ENCODE results near the gene IQCB1.
"Not testable (repeated sequence)": the region's sequence is repeated elsewhere in the genome, so short reads cannot be mapped to it uniquely, and the experiment has no call there.

The IQCB1 gene

DNA sequence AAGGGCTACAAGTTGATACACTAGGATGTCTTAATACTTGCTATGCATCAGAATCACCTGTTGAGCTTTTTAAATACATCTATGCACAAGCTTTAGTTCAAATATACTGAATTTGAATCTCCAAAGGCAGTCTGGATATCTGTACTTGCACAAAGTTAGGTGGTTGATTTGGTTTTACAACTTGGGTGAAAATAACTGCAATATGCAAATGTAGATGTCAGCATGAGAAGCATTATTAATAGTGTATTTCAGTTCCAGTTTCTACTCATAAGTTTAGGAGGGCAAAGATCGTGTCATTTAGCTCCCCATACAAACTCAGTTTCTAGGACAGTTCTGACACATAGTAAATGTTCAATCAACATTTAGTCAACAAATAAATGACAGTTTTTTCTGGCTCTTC lies 25.6 kb downstream of the IQCB1 start:
- DNase-seq (ENCODE audit: low read depth in 2 of 2): no peak

DNA sequence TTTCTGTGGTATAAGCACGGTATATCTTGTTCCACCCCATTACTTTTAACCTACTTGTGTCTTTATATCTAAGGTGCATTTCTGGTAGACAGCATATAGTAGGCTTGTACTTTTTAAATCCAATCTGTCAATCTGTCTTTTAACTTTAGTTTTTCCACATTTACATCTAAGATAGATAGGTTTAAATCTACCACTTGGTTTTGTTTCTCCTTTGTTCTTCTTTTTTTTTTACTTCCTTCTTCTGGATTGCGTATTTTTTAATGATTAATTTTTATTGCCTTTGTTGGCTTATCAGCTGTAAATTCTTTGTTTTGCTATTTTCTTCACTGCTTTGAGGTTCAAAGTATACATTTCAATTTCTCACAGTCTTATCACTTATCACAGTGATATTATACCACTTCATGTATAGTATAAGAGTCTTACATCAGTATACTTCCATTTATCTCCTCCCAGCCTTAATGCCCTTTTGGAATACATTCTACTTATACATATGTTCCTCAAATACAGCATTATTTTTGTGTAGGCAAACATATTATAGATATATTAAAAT lies 31.0 kb downstream of the IQCB1 start:
- no peak for DNase-seq (ENCODE audit: low read depth in 2 of 2)

DNA sequence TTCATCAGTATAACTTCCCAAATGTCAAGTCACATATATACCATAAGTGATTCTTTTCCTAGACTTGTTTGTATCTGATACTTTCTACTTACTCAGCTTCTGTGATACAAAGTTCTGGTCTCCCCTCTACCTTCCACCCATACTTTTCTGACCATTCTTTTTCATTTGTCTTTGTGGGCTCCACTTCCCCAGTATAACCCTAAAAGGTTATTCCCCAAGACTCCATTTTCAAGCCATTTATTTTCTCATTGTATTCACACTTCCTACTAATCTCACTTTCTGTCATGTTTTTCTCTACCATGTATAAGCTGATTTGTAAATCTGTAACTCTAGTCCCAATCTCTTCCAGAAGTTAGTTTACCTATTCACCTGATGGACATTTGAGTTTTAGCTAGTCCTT lies 34.0 kb downstream of the IQCB1 start:
- no peak for DNase-seq (ENCODE audit: low read depth in 2 of 2)

DNA sequence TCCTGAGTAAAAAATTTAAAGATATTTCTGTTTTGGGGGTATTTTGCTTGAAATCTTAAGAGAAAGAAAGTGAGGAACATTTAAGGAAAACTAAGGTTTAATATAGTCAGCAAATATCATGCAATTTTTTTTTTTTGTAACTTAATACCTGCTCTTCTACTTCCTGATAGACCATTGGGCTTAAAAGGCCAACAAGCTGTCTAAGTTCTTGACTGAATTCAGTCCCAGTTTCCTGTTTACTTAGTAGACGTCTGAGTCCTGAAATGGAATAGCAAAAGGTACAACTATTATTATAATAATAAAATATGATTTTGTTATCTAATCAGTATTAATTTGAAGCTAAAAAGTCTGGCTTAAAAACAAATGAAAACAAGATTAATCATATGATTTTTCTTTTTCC lies 37.9 kb downstream of the IQCB1 start:
- DNase-seq (ENCODE audit: low read depth in 2 of 2): no peak

DNA sequence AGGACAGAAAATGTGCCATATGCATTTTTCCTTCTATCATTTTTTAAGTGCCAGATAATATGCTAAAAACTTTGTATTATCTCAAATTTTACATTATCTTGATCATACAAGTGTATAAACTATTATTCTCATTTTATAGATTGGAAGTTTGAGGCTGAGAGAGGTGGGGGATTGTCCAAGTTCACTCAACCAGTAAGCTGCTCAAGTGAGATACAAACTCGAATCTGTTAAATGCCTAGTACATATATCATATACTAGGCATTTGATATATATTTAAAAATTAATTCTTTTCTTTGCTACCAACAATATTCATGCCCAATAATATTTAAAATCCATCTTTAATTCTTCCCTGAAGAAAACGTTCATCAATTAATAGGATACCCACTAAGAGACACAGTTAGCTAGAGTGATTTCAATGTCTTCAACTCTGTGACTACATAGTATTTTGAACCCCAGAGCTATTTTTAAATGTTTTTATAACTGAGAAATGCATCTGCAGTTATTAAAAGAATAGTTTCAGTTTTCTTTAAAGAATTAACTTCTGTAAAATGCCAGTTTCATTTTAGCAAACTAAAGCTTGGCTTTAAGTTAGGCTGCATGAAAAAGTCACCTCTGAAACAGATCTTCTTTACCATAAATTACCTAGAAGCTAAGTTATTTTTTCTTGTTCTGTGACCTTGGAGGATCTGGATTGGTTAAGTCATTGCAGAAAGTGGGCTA lies 40.4 kb downstream of the IQCB1 start:
- DNase-seq (ENCODE audit: low read depth in 2 of 2): no peak

DNA sequence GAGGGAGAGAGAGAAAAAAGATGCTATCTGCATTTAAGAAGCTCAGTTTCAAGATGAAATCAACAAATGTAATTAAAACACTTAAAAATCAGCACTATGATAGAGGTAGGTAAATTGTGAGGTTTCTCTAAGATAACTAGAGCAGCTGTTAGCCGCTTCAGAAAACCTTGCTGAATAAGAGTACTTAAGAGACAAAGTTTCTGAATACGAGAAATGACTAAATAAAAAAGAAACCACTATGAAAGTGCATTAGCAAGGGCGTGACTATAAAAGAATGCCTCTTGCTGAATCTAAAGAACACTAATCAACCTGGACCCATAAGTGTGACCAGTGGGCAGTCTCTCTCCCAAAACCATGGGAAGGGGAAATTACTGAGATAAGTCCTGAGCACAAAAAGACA lies 41.8 kb downstream of the IQCB1 start:
- no peak for DNase-seq (ENCODE audit: low read depth in 2 of 2)

DNA sequence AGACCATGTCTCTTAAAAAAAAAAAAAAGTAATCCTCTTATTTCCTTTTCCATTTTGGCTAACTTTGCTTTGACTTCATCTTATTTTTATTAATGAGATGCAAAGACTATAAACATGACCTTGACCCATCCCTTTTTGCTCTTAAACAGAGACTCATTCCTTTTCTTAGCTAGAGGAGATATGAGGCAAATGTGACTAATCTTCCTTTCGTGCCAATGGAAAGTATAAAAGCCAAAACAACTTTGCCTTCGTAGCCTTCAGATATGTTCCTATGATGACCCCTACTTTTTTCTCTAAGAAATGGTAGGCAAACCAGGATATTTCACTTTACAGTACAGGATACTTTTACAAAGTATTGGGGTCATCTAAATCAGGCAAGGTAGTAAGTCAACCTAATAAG lies 48.4 kb downstream of the IQCB1 start:
- DNase-seq (ENCODE audit: low read depth in 2 of 2): no peak

DNA sequence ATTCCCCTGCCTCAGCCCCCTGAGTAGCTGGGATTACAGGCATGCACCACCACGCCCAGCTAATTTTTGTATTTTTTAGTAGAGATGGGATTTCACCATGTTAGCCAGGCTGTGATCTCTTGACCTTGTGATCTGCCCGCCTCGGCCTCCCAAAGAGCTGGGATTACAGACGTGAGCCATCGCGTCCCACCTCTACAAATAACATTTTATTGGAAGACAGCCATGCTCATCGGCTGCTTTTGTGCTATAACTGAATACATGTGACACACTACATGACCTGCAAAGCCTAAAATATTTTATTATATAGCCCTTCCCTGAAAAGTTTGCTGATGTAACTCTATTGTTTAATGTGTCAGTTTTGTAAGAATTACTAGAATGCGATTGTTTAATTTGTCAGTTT lies 52.1 kb downstream of the IQCB1 start:
- not testable (repeated sequence) for DNase-seq (ENCODE audit: low read depth in 2 of 2)

DNA sequence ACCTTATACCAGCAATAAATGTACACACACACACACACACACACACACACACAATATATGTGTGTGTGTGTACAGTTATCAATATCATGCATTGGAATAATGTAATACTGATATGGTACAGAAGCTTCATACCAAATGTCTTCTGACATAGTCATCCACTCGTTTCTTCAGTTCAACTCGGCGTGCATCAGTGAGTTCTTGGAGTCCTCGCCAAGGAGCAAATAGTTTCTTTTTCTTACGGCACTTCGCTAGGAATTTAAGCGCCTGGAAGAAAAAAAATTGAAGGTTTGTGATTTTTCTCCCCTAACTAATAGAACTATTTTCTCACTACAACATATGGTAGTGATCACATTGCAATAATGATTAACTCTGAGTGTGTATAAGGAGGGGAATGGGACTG lies 53.2 kb downstream of the IQCB1 start:
- DNase-seq (ENCODE audit: low read depth in 2 of 2): no peak

DNA sequence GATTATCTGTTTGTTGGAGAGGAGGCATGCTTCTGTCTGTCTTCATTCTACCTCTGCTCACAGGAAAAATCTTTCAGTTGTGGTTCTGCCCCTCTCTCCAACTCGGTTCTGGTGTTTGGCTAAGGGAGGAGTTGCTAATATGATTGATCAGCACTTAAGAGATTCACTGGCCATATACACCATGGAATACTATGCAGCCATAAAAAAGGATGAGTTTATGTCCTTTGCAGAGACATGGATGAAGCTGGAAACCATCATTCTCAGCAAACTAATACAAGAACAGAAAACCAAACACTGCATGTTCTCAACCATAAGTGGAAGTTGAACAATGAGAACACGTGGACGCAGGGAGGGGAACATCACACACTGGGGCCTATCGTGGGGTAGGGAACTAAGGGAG lies 59.8 kb downstream of the IQCB1 start:
- not testable (repeated sequence) for DNase-seq (ENCODE audit: low read depth in 2 of 2)

DNA sequence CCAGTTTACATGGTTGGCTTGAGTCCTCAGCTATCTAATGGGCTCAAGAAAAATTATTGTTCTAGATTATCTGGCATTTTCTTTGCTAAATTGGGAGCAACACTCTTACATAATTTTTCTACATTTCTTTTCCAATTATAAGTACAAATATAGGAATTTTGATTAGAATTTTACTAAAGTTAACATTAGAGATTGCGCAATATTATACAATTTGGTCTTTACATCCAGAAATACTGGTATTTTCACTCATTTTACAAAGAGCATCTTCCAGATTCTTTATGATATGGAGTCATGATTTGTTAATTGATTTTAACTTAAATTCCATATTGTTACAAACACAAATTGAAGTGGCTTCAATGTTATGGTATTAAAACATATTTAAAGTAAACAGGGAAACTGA lies 65.6 kb downstream of the IQCB1 start:
- no peak for DNase-seq (ENCODE audit: low read depth in 2 of 2)

DNA sequence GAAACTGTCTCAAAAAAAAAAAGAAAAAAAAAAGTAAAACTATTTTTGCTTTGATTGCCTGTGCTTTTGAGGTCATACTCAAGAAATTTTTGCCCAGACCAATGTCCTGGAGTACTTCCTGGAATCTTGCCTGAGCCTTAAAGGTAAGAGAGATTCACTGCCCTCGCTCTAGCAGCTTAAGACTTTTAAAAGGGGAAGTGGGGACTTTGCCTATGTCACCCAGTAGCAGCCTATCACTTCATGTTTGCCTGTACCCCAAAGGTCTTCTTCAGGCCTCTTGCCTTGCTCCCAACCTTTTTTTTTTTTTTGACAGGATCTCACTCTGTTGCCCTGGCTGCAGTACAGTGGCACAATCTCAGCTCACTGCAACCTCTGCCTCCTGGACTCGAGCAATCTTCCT lies 66.4 kb downstream of the IQCB1 start:
- no peak for DNase-seq (ENCODE audit: low read depth in 2 of 2)

DNA sequence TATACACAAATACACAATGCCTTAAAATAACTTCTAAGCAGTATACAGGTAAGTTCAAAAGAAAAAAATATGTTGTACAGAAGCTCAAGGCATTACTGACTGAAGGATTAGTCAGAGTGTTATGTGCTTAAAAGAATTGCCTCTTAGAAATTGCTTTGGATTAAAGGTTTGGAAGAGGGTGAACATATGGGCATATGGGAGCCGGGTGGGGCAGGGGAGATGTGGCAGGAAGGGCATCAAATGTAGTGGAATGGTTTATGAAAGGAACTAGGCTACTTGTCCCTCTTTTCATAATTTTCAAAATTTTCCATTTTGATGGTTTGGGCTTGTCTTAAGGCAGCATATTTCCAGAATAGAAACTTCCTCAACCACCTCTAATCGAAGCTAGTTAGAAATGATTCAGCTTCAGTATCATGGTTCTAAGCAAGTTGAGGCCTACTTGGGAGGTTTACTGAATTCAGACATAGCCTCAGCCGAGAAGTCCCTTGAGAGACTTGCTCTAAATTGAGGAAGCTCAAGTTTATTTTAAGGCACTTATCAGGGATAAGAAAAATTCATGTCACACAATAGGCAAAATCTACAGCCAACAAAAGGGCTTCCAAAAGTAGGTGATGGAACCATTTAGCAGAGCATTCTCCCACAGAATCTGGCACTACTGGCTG lies 75.2 kb downstream of the IQCB1 start:
- no peak for DNase-seq (ENCODE audit: low read depth in 2 of 2)

DNA sequence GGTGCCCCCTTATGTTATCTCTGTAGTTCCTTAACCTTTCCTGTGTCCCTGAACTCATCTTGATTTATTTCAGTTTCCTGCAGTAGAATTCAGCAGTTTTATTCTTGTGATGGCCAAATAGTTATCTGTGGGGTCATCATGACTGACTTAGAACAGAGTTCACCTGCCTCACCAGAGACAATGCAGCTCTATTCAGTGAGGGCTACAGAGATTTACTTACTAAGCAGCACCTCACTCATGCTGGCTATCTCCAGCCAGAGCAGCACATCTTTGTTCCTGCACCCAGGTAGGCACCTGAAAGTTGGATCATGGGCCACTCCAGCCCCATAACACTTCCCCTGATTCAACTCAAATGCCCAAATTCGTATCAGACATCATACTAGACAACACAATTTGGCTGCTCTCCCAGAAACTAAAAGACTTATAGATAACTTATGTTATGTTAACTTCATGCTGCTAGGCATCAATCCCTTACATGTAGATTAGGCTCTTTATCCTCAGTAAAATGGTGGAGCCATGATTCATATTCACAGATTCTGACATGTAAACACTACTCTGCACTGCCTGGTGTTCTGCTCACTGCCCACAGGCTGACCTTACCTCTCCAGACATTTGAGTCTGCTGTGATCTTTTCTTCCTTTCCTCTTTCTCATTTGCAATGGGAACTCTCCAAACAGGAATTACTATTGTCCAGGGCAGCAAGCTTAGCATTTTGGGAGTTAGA lies 76.0 kb downstream of the IQCB1 start:
- DNase-seq (ENCODE audit: low read depth in 2 of 2): no peak

DNA sequence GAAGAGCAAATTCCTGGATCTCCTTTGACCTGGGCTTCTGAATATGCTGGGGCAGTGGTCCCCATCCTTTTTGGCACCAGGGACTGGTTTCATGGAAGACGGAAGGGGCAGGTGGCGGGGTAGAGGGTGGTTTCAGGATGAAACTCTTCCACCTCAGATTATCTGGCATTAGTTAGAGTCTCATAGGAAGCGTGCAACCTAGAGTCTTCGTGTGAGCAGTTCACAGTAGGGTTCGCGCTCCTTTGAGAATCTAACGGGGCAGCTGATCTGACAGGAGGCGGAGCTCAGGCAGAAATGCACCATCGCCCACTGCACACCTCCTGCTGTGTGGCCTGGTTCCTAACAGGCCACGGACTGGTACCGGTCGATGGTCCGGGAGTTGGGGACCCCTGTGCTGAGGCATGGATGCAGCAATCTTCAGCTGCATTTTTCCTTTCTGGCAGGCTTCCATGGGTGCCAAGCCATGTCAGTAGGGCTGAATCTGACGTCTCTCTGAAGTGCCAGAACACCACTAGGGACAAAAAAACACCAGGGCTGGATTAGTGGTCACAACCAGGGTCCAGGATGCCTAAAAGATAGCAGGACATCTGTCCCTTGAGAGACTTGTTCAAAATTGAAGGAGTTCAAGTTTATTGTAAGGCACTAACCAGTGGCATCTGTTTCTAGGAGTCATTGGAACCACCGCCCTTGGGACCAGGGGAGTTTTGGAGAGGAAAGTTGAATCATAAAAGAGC lies 76.9 kb downstream of the IQCB1 start:
- DNase-seq (ENCODE audit: low read depth in 2 of 2): no peak

DNA sequence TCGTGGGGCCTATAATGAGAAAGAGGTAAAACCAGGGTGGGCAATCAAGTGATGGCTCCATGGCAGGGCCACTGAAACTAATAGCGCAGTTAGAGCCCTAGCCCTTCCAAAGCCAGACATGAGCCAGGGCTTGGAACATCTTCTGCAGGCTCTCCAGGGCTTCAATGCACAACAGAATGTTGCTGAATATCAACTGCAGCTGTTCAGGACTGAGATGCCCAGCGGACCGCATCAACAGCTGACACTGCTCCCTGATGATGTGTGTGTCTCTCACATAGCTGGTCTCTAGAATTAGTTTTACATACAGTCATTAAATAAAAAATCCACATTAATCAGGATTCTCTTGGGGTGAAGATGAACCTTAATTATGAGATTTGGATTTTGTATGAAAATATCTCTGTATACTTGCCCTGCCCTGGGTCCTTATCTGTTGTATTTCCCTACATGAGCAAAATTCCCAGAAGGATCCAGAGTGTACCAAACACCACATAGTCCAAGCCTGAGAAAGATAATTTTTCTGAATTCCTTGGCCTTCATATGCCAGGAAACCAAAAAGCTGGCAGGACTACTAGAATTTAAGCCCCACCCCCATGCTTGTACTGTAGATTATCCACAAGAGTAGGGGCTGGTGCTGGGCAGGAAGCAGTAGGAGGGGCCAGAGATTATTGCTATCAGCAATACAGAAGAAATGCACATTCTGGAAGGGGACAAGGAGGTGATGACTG lies 77.6 kb downstream of the IQCB1 start:
- no peak for DNase-seq (ENCODE audit: low read depth in 2 of 2)

DNA sequence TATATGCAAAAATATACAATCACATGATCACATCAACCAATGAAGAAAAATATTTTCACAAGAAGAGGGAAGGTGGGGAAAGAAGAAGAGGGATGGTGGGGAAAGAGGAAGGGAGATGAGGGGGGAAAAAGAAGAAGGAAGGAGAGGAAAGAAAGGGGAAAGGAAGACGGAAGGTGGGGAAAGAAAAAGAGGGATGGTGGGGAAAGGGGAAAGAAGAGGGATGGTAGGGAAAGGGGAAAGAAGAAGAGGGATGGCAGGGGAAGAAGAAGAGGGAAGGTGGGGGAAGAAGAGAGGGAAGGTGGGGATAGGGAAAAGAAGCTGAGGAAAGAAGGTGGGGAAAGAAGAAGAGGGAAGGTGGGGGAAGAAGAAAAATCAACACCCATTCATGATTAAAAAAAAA lies 82.1 kb downstream of the IQCB1 start:
- DNase-seq (ENCODE audit: low read depth in 2 of 2): no peak

DNA sequence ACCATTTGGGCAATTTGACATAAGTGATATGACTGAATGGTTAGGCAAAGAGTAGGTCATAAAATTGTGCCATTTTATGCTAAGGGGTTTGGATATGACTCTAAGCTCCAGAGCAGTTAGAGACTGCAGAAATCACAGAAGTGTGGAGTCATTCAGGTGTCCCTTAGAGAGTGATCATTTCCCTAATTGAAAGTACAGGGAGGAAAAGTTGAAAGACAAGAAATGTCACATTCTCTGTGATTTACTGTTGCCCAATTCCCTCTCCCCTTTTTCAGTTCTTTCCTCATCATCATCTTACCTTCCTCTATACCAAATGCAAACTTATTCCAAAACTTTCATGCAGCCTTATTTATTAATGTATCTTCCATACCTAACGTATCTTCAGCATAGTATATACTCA lies 82.6 kb downstream of the IQCB1 start:
- no peak for DNase-seq (ENCODE audit: low read depth in 2 of 2)

DNA sequence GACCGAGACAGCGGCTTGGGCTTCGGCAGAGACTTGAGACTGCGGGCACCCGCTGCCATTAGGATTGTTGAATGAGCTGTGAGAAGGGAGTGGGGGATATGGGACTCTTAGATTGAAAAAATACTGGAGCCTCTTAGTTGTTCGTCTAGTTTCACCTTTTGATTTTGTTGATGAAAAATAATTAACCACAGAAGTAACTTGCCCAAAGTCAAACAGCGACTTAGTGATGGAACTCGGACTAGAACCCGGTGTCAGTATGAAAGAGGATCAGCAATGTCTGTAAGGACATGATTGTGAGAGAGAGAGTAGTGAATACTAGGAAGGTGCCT lies 84.8 kb downstream of the IQCB1 start:
- no peak for DNase-seq (ENCODE audit: low read depth in 2 of 2)

DNA sequence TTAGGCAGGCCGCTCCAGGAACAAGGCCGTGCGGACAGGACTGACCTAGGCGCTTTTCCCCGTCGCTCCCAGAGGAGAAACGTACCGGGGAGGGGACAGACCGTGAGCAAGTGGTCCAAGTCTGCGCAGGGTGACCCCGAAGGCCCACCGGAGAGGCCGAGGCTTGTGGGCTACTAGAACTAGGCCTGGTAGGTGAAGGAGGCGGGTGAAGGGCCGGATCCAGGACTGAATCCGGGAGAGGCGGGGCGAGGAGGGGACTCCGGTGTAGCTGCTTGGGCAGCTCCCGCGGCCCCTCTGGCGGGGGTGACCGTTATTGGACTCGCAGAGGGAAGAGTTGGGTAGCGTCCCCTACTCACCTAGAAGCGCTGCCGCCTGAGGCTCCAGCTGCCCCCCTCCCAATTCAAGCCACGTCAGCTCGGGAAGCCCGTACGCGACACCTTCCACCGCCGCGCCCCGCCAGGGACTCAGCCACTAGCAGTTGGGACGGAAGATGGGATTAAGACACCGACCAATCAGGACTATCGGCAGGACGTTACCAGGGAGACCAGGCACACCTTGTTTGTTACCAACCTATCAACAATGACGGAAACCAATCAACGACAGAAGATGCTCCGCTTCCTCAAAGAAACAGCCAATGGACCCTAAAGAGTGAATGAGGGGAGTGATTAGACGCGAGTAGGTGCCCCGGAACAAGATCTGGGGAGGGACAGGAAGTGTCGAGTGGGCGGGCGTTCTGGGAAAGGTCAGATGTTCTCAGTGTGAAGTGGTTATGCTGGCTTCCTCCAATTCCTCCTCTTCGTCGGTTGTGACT lies 85.4 kb downstream of the IQCB1 start, which contains the start of gene GOLGB1:
GOLGB1 (minus strand) TSS at position 466 of the 811 bp plus-strand sequence. CDS start 18,770 bp downstream, outside the sequence.
- DNase-seq (ENCODE audit: low read depth in 2 of 2): peak; percentile 98 to 99
